Measurements from ENCODE around the gene CA10. TPM values are rescaled to one million over a fixed set of nuclear protein-coding genes. Genes with fewer than 3 reads are reported as not detected.
A peak's percentile ranks its signal among the peaks of the same experiment; 100 is the strongest.

Gene CA10
- total and polyA plus RNA-seq, 2 experiments from 2014 or later, result 0.33 TPM; not detected in 1

GRCh38 chr17:51736356-51736755, 422.2 kb downstream of the CA10 start:
- H3K9me2 ChIP-seq (replicated peaks; ENCODE audit: insufficient read depth), result no peaks in the 10 kb centered on the region

GRCh38 chr17:51734976-51735375, 423.5 kb downstream of the CA10 start:
- no peak for TF ChIP-seq EZH2 (IDR thresholded peaks at IDR 0.05; ENCODE audit: borderline replicate concordance)
- no peak for TF ChIP-seq EZH2phosphoT487 (IDR thresholded peaks at IDR 0.05; ENCODE audit: low read depth, severe bottlenecking, unreplicated experiment)
- no peak for TF ChIP-seq CTCF (IDR thresholded peaks at IDR 0.05; ENCODE audit: poor library complexity)
- H3K27ac ChIP-seq, result no peak overlapping the region
- H3K9me3 ChIP-seq (ENCODE audit: low read depth), result no peaks in the 10 kb centered on the region
- peaks cover 7% of the 10 kb centered on the region for H3K4me1 ChIP-seq (ENCODE audit: insufficient read depth)
- H3K27me3 ChIP-seq, result peaks cover 5% of the 10 kb centered on the region
- H3K79me2 ChIP-seq, result no peaks in the 10 kb centered on the region
- H3K4me3 ChIP-seq, result no peak overlapping the region
- no peak overlapping the region for H2AFZ ChIP-seq
- H3K4me2 ChIP-seq, result no peak overlapping the region
- 98% methylated on average over 2 of the region's 2 CpGs for WGBS (ENCODE audit: low lambda C conversion rate, missing lambda C conversion rate)
- H3K9me2 ChIP-seq (replicated peaks; ENCODE audit: insufficient read depth), result no peaks in the 10 kb centered on the region
- H4K20me1 ChIP-seq (ENCODE audit: insufficient read depth, poor library complexity, severe bottlenecking), result no peaks in the 10 kb centered on the region
- DNase-seq (ENCODE audit: low spot score), result no peak
- H3K36me3 ChIP-seq (replicated peaks; ENCODE audit: insufficient read depth, low read depth), result no peaks in the 10 kb centered on the region

More at GRCh38 chr17:51736356-51736755, 422.2 kb downstream of the CA10 start:
- no peak overlapping the region for H3K4me3 ChIP-seq
- H3K9me3 ChIP-seq (ENCODE audit: low read depth), result no peaks in the 10 kb centered on the region
- TF ChIP-seq CTCF (IDR thresholded peaks at IDR 0.05; ENCODE audit: poor library complexity) (no peak), EZH2 (IDR thresholded peaks at IDR 0.05; ENCODE audit: borderline replicate concordance) (no peak), EZH2phosphoT487 (IDR thresholded peaks at IDR 0.05; ENCODE audit: low read depth, severe bottlenecking, unreplicated experiment) (no peak)
- DNase-seq (ENCODE audit: low spot score), result no peak
- H3K27me3 ChIP-seq, result peaks cover 5% of the 10 kb centered on the region
- 89% methylated on average over 2 of the region's 2 CpGs for WGBS (ENCODE audit: low lambda C conversion rate, missing lambda C conversion rate)
- peaks cover 7% of the 10 kb centered on the region for H3K4me1 ChIP-seq (ENCODE audit: insufficient read depth)
- no peaks in the 10 kb centered on the region for H4K20me1 ChIP-seq (ENCODE audit: insufficient read depth, poor library complexity, severe bottlenecking)
- no peak overlapping the region for H3K27ac ChIP-seq
- H3K36me3 ChIP-seq (replicated peaks; ENCODE audit: insufficient read depth, low read depth), result no peaks in the 10 kb centered on the region
- no peaks in the 10 kb centered on the region for H3K79me2 ChIP-seq
- no peak overlapping the region for H2AFZ ChIP-seq
- no peak overlapping the region for H3K4me2 ChIP-seq

DNA sequence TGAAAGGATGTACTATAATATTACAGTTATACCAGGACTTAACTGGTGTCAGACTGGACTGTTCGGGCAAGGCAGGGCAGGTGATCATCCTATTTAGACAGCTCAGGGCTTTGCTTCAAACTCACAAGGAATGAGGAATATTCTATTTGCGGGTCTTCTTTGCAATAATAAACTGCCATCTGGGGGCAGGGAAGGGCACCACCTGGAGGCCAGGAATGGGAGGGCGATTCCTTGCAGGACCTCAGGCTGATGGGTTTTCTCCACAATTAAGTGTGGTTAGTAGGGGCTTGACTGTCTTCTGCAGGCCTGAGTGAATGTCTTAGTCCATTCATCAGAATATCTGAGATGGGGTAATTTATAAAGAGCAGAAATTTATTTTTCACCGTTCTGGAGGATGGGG, 424.1 kb downstream of the CA10 start:
- no peak for DNase-seq (ENCODE audit: low spot score)
- no peak overlapping the region for H3K4me3 ChIP-seq
- no peaks in the 10 kb centered on the region for H3K9me3 ChIP-seq (ENCODE audit: low read depth)
- H3K27ac ChIP-seq, result no peak overlapping the region
- H3K79me2 ChIP-seq, result no peaks in the 10 kb centered on the region
- no peaks in the 10 kb centered on the region for H3K36me3 ChIP-seq (replicated peaks; ENCODE audit: insufficient read depth, low read depth)
- WGBS (ENCODE audit: low lambda C conversion rate, missing lambda C conversion rate), result 75% methylated on average over 4 of the region's 4 CpGs
- no peak overlapping the region for H3K4me2 ChIP-seq
- peaks cover 7% of the 10 kb centered on the region for H3K4me1 ChIP-seq (ENCODE audit: insufficient read depth)
- H3K27me3 ChIP-seq, result peaks cover 5% of the 10 kb centered on the region
- no peak for TF ChIP-seq EZH2phosphoT487 (IDR thresholded peaks at IDR 0.05; ENCODE audit: low read depth, severe bottlenecking, unreplicated experiment)
- no peak for TF ChIP-seq EZH2 (IDR thresholded peaks at IDR 0.05; ENCODE audit: borderline replicate concordance)
- peak; percentile 31 for TF ChIP-seq CTCF (IDR thresholded peaks at IDR 0.05; ENCODE audit: poor library complexity)
- no peaks in the 10 kb centered on the region for H4K20me1 ChIP-seq (ENCODE audit: insufficient read depth, poor library complexity, severe bottlenecking)
- H2AFZ ChIP-seq, result no peak overlapping the region
- no peaks in the 10 kb centered on the region for H3K9me2 ChIP-seq (replicated peaks; ENCODE audit: insufficient read depth)

DNA sequence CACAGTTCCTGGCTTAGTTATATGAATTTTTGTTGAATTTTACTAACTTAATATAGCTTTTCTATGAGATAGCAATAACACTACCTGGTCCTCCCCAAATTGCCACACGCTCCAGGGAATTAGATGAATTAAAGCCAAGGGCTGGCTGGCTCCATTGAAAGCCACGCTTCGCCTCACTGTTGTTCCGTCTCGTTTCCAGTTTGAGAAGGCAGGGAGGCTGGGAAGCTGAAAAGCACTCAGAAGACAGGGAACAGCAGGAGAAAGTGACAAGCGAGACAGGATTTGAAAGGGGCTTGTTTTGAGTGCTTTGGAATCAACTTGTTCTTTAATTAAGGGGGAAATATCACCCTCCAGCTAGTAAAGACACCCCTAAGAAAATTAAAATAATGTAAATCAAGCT, 425.3 kb downstream of the CA10 start:
- 73% methylated on average over 6 of the region's 6 CpGs for WGBS (ENCODE audit: low lambda C conversion rate, missing lambda C conversion rate)

More for the DNA sequence above, 425.3 kb downstream of the CA10 start:
- no peak overlapping the region for H2AFZ ChIP-seq
- H3K36me3 ChIP-seq (replicated peaks; ENCODE audit: insufficient read depth, low read depth), result no peaks in the 10 kb centered on the region
- no peaks in the 10 kb centered on the region for H3K9me2 ChIP-seq (replicated peaks; ENCODE audit: insufficient read depth)
- no peak for DNase-seq (ENCODE audit: low spot score)
- H3K79me2 ChIP-seq, result no peaks in the 10 kb centered on the region
- no peak overlapping the region for H3K4me3 ChIP-seq
- no peaks in the 10 kb centered on the region for H3K4me1 ChIP-seq (ENCODE audit: insufficient read depth)
- no peaks in the 10 kb centered on the region for H4K20me1 ChIP-seq (ENCODE audit: insufficient read depth, poor library complexity, severe bottlenecking)
- H3K9me3 ChIP-seq (ENCODE audit: low read depth), result no peaks in the 10 kb centered on the region
- peaks cover 5% of the 10 kb centered on the region for H3K27me3 ChIP-seq
- no peak overlapping the region for H3K4me2 ChIP-seq
- no peak for TF ChIP-seq CTCF (IDR thresholded peaks at IDR 0.05; ENCODE audit: poor library complexity)
- no peak for TF ChIP-seq EZH2phosphoT487 (IDR thresholded peaks at IDR 0.05; ENCODE audit: low read depth, severe bottlenecking, unreplicated experiment)
- no peak for TF ChIP-seq EZH2 (IDR thresholded peaks at IDR 0.05; ENCODE audit: borderline replicate concordance)
- H3K27ac ChIP-seq, result no peak overlapping the region
